Endothelial cell of hepatic sinusoid (primary cell): ENCODE measurements around the gene NUP58.

ENCODE experiments used
- in situ Hi-C: cut with HindIII; loops from 2 replicates; pipeline ENCODE4 v1.10.0; 2017; ENCODE audit warnings: low sequenced_read_pairs

Gene NUP58, protein sequence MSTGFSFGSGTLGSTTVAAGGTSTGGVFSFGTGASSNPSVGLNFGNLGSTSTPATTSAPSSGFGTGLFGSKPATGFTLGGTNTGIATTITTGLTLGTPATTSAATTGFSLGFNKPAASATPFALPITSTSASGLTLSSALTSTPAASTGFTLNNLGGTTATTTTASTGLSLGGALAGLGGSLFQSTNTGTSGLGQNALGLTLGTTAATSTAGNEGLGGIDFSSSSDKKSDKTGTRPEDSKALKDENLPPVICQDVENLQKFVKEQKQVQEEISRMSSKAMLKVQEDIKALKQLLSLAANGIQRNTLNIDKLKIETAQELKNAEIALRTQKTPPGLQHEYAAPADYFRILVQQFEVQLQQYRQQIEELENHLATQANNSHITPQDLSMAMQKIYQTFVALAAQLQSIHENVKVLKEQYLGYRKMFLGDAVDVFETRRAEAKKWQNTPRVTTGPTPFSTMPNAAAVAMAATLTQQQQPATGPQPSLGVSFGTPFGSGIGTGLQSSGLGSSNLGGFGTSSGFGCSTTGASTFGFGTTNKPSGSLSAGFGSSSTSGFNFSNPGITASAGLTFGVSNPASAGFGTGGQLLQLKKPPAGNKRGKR

DNA sequence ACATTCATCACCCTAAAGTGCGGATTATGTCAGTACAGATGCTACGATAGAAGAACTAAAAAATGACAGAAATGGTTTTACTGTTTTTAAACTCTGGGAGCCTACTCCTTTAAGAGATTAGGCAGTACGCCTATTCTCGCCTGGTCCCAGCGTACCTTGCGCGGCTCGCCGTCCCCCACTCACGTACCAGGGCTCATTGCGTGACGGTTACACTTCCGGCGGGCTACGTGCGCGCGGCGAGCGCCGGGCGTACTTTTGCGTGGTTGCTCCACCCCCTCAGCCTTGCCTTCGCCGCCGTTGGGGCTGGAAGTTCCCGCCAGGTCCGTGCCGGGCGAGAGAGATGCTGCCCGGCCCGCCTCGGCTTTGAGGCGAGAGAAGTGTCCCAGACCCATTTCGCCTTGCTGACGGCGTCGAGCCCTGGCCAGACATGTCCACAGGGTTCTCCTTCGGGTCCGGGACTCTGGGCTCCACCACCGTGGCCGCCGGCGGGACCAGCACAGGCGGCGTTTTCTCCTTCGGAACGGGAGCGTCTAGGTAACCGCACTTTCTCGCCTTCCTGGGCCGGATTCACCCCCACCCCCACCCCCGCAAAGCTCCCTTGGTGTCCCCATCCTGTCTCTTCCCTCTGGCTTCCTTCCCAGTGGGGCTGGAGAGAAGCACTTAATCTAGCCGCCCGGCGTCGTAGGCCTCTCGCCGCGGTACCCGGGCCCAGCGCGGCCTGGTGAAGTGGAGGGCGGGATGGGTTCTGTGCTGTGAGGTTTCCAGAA, at the start of gene NUP58:
NUP58 (plus strand) TSS at position 279 of the 767 bp plus-strand sequence; CDS start at position 428, 149 bp downstream.
- in situ Hi-C loops, result no loop called here

DNA sequence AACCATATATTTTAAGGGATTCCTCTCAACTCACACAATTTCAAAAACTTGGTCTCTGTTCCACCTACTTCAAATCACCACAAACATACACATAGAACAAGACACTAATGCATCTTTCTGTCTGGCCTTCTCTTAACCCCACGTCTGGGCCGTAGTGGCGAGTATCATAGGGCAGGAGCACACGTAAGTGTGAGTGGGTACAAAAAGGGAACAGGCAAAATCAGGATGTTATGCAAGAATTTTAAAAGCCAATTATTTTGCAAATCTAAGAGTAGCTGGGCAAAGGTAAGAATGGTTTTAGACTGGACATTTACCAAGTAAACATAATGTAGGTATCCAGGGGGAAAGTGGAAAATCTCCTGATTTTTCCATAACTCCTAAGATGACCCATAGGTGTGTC, 49.2 kb upstream of the NUP58 start:
- in situ Hi-C loops, result no loop called here

DNA sequence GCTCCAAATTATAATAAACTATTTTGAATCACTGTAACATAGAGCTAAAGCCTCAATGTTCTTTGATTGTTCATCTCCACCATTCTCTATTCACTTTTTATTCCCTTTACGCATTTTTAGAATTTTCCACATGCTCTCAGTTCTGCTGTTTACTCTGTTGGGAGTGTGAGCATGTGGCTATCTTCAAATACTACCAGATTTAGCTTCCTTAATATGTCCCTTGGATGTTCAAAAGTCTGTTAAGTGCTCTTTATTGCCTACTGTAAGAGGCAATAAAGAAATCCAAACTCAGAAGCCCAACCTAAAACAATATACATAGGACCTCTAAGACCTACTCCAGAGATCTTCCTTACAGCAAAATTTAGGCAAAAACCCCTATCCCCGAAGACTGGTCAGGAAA, 48.7 kb upstream of the NUP58 start:
- in situ Hi-C loops, result no loop called here

DNA sequence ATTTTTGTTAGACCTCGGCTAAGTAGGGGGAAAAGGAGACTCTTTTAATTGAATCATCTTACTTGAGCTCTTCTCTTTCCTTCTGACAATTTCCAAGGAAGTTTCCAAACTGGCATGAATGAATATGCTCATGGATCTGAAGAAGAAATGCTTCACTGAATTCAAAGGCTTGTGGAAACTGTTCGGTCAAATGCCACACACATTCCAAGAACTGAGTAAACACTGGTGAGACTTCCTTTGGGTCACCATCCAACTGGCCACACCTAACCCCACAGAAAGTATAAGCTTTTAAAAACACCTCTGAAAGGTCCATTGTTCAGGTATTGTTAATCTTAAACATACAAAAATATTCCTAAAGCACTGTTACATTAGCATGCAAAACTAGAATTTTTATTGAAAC, 47.7 kb upstream of the NUP58 start:
- in situ Hi-C loops, result no loop called here

DNA sequence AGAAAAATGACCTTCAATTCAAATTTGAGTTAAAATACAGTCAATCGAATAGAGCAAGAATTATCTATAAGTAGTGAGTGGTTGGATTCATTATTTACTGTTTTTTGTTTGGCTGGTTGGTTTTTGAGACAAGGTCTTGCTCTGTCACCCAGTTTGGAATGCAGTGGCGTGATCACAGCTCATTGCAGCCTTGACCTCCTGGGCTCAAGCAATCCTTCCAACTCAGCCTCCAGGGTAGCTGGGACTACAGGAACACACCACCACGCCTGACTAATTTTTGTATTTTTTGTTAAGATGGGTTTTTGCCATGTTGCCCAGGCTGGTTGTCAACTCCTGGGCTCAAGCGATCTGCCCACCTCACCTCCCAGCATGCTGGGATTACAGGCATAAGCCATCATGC, 39.2 kb upstream of the NUP58 start:
- in situ Hi-C loops, result no loop called here

DNA sequence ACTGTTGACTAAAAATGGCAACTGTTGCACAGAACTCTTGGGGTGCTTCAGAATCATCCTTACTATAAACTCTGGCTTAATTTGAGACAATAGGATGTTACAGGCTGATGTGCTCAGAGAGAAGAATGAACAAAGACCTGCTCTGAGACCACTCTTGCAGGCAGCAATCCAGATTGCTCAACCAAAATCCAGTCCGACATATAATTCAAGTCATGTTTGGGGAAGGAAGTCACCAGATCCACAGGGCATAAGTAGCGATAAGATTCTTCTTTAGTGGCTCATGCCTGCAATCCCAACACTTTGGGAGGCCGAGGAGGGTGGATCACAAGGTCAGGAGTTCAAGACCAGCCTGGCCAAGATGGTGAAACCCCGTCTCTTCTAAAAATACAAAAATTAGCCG, 34.7 kb upstream of the NUP58 start:
- in situ Hi-C loops, result no loop called here

DNA sequence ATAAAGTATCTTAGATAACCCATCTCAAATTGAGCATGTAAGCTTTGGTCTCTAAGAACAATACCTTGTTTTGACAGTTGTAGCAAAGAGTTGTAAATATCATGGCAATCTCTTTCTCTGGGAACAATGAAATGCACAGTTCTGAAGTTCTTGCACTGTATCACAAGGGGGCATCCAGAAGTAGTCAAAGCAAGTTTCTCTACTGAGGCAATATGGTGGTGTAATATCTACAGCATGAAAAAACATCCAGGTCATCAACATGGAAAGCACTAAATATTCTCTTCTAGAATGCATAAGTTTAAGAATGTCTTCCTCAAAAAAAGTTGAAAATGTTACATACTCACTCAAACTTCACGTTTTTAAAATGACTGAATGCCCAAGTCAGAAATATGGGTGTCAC, 33.7 kb upstream of the NUP58 start:
- in situ Hi-C loops, result no loop called here

DNA sequence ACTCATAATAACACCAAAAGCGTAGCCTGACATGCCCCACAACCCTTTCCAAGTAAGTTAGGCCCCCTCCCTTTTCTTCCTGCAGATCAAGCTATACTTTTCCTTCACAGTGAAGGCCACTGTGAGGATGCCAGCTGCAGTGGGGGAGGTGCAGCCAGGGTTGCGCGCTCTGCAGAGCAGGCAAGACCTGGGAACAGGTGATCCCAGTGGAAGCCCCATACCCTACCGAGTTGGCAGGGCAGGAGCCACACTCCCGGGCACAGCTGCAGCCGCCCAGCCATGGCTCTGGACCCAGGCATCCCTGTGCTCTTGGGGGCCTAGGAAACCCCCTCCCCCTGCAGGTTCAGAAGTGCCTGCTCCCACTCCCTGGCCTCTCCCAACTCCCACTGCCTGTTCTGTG, 32.9 kb upstream of the NUP58 start:
- in situ Hi-C loops, result no loop called here

DNA sequence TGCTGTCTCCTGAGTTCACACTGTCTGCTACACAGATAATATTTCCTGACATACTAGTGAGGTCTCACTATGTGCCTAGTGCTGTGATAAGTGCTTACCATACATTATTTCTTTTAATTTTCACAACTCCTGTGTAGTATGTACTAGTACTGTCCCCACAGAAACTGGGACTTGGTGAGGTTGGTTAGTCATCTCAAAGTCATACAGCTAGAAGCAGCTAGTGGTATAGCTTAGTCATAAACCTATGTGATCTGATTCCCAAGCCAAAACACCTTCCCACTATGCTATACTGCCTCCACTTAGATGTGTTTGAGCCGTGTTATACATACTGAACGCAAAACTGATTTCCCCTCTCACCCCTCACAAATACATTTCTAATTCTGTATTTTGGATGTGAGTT, 24.7 kb upstream of the NUP58 start:
- in situ Hi-C loops, result no loop called here

DNA sequence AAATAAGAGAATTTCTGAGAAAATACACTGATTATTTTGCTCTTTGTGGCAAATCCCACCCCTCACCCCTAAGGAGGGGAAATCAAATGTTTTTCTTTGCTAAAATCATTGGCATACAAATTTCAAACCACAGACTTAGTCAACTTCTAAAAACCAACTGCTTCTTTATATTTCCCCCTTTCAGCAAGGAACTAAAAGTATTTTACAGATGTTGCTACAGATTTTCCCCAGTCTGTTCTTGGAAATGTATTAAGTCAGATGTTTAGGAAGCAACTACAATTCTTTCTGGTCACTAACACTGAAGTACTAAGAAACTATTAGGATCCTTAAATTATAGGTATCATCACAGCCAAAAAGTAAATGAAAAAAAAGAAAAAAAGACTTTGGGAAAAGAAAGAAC, 21.0 kb upstream of the NUP58 start:
- in situ Hi-C loops, result no loop called here

DNA sequence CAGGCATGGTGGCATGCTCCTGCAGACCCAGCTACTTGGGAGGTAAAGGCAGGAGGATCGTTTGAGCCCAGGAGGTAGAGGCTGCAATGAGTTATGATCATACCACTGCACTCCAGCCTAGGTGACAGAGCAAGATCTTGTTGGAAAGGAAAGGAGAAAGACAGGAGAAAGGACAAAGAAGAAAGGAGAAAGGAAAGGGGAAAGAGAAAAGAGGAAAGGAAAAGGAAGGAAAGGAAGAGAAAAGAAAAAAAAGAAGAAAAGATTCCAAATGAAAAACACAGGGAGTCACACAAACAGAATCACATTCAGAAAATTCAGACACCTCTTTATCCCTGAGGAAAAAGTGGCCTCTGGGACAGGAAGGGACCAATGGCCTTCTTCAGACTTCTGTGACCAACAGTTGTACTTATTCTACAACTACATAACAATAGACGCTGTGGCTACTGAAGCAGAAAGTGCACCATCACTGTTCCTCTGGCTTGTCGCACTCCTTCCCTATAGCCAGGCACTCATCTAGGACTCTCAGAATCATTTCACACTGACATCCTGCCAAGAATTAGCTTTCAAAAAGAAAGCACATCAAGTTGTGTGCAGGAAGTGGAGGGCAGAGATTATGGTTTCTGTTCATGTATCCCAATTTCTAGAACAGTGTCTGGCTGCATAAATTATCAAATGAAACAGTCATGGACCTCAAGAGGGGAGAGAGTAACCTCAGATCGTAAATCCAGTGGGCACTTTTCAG, 20.1 kb upstream of the NUP58 start:
- in situ Hi-C loops, result no loop called here

DNA sequence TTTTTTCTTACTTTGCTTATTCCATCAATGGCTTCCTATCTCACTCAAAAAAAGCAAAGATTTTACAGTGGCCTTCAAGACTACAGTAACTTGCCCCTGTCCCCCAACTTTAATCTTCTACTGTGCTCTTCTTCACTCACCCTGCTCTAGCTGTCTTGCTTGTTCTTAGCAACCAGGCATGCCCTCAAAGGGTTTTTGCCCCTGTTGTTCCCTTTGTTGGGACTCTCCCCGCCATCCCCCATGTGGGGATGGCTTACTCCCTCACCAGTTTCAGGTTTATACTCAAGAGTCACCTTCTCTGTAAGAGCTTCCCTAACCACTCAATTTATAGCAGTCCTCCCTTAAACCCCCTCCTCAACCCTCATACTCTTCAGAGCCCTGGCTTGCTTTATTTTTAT, 19.5 kb upstream of the NUP58 start:
- in situ Hi-C loops, result no loop called here

DNA sequence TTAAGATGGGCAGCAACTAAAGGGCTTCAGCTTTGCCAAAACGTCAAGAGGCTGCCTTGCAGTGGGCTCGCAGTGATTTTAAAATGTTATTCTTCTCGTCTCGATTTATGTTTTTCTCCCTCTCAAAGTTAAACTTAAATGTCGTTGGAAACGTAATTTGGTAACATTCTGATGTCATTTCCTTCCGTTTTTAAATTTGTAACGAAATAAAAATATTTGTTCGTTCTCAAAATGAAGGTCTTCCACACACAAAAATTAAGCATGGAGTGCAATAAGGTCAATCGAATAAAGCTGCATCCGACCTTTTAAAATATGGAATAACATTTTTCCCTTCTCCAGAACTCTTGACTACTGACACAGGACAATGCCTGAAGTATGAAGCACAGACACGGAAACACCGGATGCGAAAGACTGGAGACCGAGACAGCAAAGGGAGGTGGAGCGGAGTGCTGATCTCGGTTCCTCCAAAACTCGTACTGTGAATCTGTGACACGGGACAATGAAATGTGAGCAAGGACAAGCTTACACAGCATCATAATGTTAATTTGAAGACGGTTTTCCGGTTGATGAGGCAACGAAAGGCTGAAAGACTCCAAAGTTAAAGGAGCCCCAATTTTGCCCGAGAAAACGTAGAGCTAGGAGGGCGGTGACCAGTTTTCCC, 15.0 kb upstream of the NUP58 start:
- in situ Hi-C loops, result no loop called here

DNA sequence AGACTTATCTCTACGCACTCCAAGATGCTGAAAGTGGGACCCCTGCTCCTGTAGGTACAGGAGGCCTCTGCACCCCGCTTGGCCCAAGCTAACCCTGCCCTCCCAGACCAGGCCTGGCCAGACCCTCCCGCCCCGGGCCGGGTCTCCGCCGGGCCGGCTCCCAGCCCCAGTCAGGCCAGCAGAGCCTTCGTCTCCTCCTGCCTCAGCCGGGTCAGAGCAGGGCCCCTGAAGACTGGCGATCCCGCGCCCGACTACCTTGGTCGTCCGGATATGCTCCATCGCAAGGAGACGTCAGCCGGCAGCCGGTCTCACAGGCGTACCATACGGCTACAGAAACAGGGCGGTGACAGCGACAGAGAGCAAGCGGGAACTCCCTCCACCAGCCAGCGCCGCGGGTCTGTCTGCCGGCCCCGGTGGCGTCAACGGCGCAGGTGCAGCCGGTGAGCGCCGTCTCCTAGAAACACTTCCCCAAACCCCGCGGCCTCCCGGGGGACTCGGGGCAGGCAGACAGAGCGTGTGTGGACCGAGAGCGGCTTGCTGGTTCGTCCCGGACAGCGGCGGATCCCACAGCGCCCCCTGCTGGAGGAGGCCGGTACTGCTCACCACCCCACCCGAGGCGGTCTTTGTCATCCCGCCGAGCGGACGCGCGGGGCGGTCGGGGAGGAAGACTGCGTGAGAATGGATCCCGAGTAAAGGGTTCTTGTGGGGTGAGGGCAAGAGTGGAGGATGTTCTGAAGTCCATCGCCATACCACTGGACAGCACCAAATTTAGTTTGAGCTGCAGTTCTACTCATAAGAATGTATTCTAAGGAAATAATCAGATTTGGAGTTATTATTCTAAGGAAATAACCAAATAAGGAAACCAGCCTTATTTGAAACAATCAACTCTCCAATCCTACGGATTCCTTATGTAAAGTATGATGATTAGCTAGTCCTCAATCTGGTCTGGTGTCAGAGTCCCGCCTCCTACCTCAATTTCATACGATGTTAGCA, 14.2 kb upstream of the NUP58 start, which contains the start of gene MTMR6:
MTMR6 (minus strand) TSS at position 520 of the 993 bp plus-strand sequence; CDS start at position 279, 241 bp downstream.
- in situ Hi-C loops, result no loop called here

DNA sequence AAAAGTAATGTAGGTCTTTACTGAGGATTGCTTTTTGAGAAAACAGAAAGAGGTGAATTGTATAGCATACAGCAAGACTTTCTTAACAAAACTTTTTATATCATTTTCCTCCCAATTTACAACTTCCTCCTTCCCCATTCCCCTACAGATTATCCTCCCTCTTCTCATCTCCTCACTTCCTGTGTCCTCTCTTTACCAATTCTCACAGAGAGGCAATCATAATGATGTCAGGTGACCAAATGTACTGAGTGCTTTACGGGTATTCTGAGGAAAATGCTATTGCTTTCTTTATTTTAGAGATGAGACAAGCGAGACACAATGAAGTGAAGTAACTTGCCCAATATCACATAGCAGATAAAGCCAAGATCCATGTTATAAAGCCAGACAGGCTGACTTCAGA, 12.5 kb upstream of the NUP58 start:
- in situ Hi-C loops, result no loop called here

DNA sequence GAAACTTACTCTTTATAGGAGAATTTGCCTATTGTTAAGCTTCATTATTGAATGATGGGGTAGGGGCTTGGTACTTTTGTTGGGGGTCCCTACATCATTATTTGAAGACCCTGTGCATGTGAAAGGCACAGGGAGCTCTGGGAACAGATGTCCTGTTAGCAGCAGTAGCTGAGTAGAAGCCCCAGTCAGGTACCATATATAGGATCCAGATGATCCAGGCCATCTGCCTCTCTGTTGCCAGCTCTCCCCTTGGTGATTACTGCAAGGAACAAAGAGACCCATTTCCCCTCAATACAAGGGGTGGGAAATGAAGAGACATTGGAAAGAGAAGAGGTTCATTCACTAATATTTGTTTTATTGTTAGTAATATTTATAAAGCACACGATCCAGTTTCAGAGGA, 9.7 kb upstream of the NUP58 start:
- in situ Hi-C loops, result no loop called here

DNA sequence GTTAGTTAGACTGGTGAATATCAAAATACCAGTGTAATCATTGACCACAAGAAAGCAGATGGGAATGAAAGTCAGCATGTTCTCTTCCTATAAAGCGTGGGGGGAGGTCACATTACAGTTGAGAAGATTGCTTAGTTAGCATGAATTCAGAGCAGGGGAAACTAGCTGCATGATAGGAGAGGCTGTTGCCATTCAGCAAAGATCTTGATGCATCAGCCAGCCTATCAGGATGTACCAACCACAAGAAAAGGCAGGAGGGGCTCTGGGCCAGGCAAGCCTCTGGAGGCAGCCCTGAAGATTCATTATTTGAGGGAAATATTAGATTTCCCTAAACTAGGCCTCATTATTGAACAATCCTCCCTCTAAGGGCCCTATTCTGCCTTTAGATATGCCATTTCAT, 9.1 kb upstream of the NUP58 start:
- in situ Hi-C loops, result no loop called here

DNA sequence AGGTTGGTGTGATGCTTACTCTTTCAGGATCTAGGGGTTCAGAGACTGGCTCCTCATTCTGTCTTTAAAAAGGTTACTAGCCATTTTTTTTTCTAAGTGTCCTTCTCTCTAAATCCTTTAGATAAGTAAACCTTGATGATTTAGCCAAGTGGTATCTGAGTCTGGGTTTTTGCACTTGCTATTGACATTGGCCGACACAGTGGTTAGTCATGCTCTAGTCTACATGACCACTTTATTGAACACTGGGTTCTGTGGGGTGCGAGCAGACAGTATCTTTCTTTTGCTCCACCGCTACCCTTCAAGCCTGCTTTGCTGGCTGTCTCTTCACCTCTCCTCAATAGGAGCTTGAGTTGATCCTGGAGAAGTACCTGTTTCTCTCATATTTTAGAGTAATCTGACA, 6.2 kb upstream of the NUP58 start:
- in situ Hi-C loops, result loop anchor here (5.0 kb wide), 1 partner anchor 58 kb away; no protein-coding TSS in a partner anchor

DNA sequence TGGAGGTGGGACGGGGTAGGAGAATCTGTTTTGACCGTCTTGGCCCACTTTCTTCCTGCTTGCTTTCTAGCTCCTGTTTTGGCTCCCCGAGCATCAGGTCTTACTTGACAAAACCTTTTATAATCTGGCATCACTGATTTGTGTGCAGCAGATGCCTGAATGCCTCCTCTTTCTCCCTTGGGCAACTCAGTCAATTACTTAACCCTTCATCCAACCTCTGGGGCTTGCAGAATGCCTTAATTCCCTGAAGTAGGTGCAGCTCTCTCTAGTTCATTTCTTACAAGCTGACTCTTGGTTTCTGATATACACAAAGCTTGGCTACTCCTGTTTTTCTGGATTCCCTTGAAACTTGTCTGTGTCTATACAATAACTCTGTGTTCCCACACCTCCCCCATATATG, 5.7 kb upstream of the NUP58 start:
- in situ Hi-C loops, result loop anchor here (5.0 kb wide), 1 partner anchor 58 kb away; no protein-coding TSS in a partner anchor
